ENCODE measurements around the gene VPS33A. TPM values are rescaled to one million over a fixed set of nuclear protein-coding genes. Genes with fewer than 3 reads are reported as not detected.

VPS33A gene
- total and polyA plus RNA-seq, 2 donors (not counting 1 experiment from before 2014, with no cell fraction given): 15.4 to 22.3 TPM

DNA sequence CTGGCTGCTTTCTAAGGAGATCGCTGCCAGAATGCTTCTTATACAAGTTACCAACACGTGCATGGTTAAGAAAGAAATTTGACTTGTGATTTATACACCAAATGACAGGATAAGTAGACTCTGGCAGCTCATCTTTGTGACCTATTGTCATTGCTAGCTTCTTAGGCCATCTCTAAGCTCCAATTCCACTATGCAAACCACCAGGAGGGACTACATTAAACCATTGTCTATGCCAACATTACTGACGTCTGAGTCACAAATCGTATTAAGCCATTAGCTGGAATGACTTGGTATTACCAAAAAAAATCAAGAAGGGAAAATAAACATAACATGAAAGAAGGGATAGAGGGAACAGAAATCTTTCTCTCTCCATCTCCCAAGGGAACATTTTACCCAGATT, 15.8 kb upstream of the VPS33A start:
- H3K79me2 ChIP-seq (ENCODE audit: control insufficient read depth, insufficient read depth, low read length): no peaks in the 10 kb centered on the region
- H3K27me3 ChIP-seq (ENCODE audit: control insufficient read depth, insufficient read depth, low read length): no peaks in the 10 kb centered on the region
- peak overlapping the region; percentile 25 for H3K4me2 ChIP-seq (ENCODE audit: extremely low read depth, insufficient read depth, low read length)
- H4K20me1 ChIP-seq (ENCODE audit: control insufficient read depth, extremely low read depth, insufficient read depth, low read length): no peaks in the 10 kb centered on the region
- peaks cover 5% of the 10 kb centered on the region for H3K4me1 ChIP-seq (ENCODE audit: control insufficient read depth, extremely low read depth, insufficient read depth, low read length)
- H3K27ac ChIP-seq (ENCODE audit: insufficient read depth, low read length): no peak overlapping the region
- no peak overlapping the region for H3K4me3 ChIP-seq (replicated peaks in 1 of 4; ENCODE audit: control extremely low read depth in 1 of 4, insufficient read depth in 1 of 4, low read depth in 3 of 4, low read length in 4 of 4)
- peak; percentile 71 to 87 for DNase-seq (ENCODE audit: low read depth in 2 of 2)
- TF ChIP-seq, protein P1, sequence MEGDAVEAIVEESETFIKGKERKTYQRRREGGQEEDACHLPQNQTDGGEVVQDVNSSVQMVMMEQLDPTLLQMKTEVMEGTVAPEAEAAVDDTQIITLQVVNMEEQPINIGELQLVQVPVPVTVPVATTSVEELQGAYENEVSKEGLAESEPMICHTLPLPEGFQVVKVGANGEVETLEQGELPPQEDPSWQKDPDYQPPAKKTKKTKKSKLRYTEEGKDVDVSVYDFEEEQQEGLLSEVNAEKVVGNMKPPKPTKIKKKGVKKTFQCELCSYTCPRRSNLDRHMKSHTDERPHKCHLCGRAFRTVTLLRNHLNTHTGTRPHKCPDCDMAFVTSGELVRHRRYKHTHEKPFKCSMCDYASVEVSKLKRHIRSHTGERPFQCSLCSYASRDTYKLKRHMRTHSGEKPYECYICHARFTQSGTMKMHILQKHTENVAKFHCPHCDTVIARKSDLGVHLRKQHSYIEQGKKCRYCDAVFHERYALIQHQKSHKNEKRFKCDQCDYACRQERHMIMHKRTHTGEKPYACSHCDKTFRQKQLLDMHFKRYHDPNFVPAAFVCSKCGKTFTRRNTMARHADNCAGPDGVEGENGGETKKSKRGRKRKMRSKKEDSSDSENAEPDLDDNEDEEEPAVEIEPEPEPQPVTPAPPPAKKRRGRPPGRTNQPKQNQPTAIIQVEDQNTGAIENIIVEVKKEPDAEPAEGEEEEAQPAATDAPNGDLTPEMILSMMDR (conservative IDR thresholded peaks at IDR 0.05 in 1 of 2, IDR thresholded peaks at IDR 0.05 in 1 of 2; ENCODE audit: low read depth in 1 of 2, low read length in 2 of 2): no peak
- no peak for TF ChIP-seq EZH2 (IDR thresholded peaks at IDR 0.05; ENCODE audit: low read length, missing control alignments)
- H3K36me3 ChIP-seq (ENCODE audit: control insufficient read depth, insufficient read depth, low read length): peaks cover 4% of the 10 kb centered on the region
- H2AFZ ChIP-seq (ENCODE audit: low read length): no peak overlapping the region
- no peak overlapping the region for H3K9ac ChIP-seq (ENCODE audit: insufficient read depth, low read length)
- H3K9me3 ChIP-seq (ENCODE audit: control insufficient read depth, insufficient read depth, low read depth, low read length): no peaks in the 10 kb centered on the region

DNA sequence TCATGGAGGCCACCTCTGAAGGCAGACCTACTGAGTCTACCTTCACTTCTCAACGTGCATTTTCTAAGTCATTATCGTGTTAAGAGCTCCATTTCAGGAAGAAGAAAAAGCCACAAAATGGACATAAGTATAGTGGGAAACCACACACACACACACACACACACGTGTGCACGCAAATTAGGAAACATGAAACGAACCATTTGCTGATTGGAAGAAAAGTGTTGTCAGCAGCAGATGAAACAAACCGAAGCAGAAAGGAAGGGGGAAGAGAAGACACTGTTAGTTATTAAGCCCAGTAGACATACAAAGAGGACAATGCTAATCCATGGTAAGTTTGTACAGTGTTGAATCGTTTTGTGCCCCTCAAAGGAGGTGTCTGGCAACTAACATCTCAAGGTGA, 9.9 kb upstream of the VPS33A start:
- Histone ChIP-seq H3K27me3 (ENCODE audit: control insufficient read depth, insufficient read depth, low read length) (no peaks in the 10 kb centered on the region), H3K36me3 (ENCODE audit: control insufficient read depth, insufficient read depth, low read length) (peaks cover 10% of the 10 kb centered on the region), H3K9me3 (ENCODE audit: control insufficient read depth, insufficient read depth, low read depth, low read length) (no peaks in the 10 kb centered on the region), H3K4me1 (ENCODE audit: control insufficient read depth, extremely low read depth, insufficient read depth, low read length) (peaks cover 2% of the 10 kb centered on the region), H3K79me2 (ENCODE audit: control insufficient read depth, insufficient read depth, low read length) (no peaks in the 10 kb centered on the region), H4K20me1 (ENCODE audit: control insufficient read depth, extremely low read depth, insufficient read depth, low read length) (no peaks in the 10 kb centered on the region), H3K4me3 (replicated peaks in 1 of 4; ENCODE audit: control extremely low read depth in 1 of 4, insufficient read depth in 1 of 4, low read depth in 3 of 4, low read length in 4 of 4) (no peak overlapping the region), H2AFZ (ENCODE audit: low read length) (no peak overlapping the region), H3K27ac (ENCODE audit: insufficient read depth, low read length) (no peak overlapping the region), H3K9ac (ENCODE audit: insufficient read depth, low read length) (no peak overlapping the region), H3K4me2 (ENCODE audit: extremely low read depth, insufficient read depth, low read length) (no peak overlapping the region)
- TF ChIP-seq, protein P1 (conservative IDR thresholded peaks at IDR 0.05 in 1 of 2, IDR thresholded peaks at IDR 0.05 in 1 of 2; ENCODE audit: low read depth in 1 of 2, low read length in 2 of 2): no peak
- no peak for TF ChIP-seq EZH2 (IDR thresholded peaks at IDR 0.05; ENCODE audit: low read length, missing control alignments)
- DNase-seq (ENCODE audit: low read depth in 2 of 2): no peak

DNA sequence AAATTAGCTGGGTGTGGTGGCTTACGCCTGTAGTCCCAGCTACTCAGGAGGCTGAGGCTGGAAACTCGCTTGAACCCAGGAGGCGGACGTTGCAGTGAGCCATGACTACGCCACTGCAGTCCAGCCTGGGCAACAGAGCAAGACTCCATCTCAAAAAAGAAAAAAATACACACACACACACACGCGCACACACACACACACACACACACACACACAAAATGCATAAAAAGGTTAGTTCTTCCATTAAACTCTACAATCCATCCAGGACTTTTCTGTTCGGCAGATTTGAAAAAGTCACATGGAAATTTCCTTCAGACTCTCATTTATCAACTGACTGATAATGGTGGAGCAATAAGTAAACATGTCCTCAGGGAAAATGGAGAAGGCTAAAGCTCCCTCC, 9.2 kb upstream of the VPS33A start:
- no peak for TF ChIP-seq EZH2 (IDR thresholded peaks at IDR 0.05; ENCODE audit: low read length, missing control alignments)
- TF ChIP-seq, protein P1 (conservative IDR thresholded peaks at IDR 0.05 in 1 of 2, IDR thresholded peaks at IDR 0.05 in 1 of 2; ENCODE audit: low read depth in 1 of 2, low read length in 2 of 2): no peak
- Histone ChIP-seq H3K79me2 (ENCODE audit: control insufficient read depth, insufficient read depth, low read length) (no peaks in the 10 kb centered on the region), H4K20me1 (ENCODE audit: control insufficient read depth, extremely low read depth, insufficient read depth, low read length) (no peaks in the 10 kb centered on the region), H3K27me3 (ENCODE audit: control insufficient read depth, insufficient read depth, low read length) (no peaks in the 10 kb centered on the region), H3K4me1 (ENCODE audit: control insufficient read depth, extremely low read depth, insufficient read depth, low read length) (no peaks in the 10 kb centered on the region), H2AFZ (ENCODE audit: low read length) (no peak overlapping the region), H3K27ac (ENCODE audit: insufficient read depth, low read length) (no peak overlapping the region), H3K4me2 (ENCODE audit: extremely low read depth, insufficient read depth, low read length) (no peak overlapping the region), H3K36me3 (ENCODE audit: control insufficient read depth, insufficient read depth, low read length) (peaks cover 10% of the 10 kb centered on the region), H3K9me3 (ENCODE audit: control insufficient read depth, insufficient read depth, low read depth, low read length) (no peaks in the 10 kb centered on the region), H3K9ac (ENCODE audit: insufficient read depth, low read length) (no peak overlapping the region), H3K4me3 (replicated peaks in 1 of 4; ENCODE audit: control extremely low read depth in 1 of 4, insufficient read depth in 1 of 4, low read depth in 3 of 4, low read length in 4 of 4) (no peak overlapping the region)
- DNase-seq (ENCODE audit: low read depth in 2 of 2): no peak
